A673 (cell line): Measurements from ENCODE around the gene PAX3. TPM values are rescaled to one million over a fixed set of nuclear protein-coding genes. Genes with fewer than 3 reads are reported as not detected.
A peak's percentile ranks its signal among the peaks of the same experiment; 100 is the strongest.

Experiments used
- BruUV-seq: library from RNA; stranded (reverse); fragments of 400-500 nt; replicated peaks from 2 replicates; lab custom pipeline; 2021; lab: Mats Ljungman, UMichigan
- CTCF ChIA-PET: fragments of 300-600 bp; sonication (Branson Sonifier 250); formaldehyde crosslinking; loops from one replicate; lab custom pipeline; 2022; ENCODE audit warnings: antibody characterized with exemption; lab: Charles Lee
- POLR2A ChIA-PET: fragments of 300-600 bp; sonication (Branson Sonifier 250); formaldehyde crosslinking; loops from one replicate; lab custom pipeline; 2022; ENCODE audit warnings: antibody characterized with exemption; ENCODE audit not compliant: low non-redundant PET; lab: Charles Lee
- DNase-seq: peaks from one replicate; pipeline ENCODE4 v3.0.0-alpha.2; 2015; ENCODE audit warnings: low spot score
- H3K27ac ChIP-seq: fragments of 200-600 bp; sonication (generic); 2 replicates; pipeline ENCODE4 v1.5.1; 2016; ENCODE audit warnings: mixed run types, low read depth, mild to moderate bottlenecking, mixed read lengths, antibody characterized with exemption, low read length; ENCODE audit not compliant: poor library complexity, severe bottlenecking
- H3K27me3 ChIP-seq: fragments of 200-600 bp; sonication (generic); replicated peaks from 2 replicates; pipeline ENCODE4 v1.6.1; 2017; ENCODE audit warnings: mixed run types, low read depth, mild to moderate bottlenecking, mixed read lengths, antibody characterized with exemption, low read length; ENCODE audit not compliant: insufficient read depth, poor library complexity
- H3K36me3 ChIP-seq: fragments of 200-600 bp; sonication (generic); 2 replicates; pipeline ENCODE4 v1.6.1; 2016; ENCODE audit warnings: mixed run types, mild to moderate bottlenecking, mixed read lengths, antibody characterized with exemption, low read length; ENCODE audit not compliant: insufficient read depth, poor library complexity, severe bottlenecking
- H3K4me1 ChIP-seq: fragments of 200-600 bp; sonication (generic); 2 replicates; pipeline ENCODE4 v1.6.1; 2017; ENCODE audit warnings: mixed run types, mild to moderate bottlenecking, mixed read lengths, antibody characterized with exemption, low read length; ENCODE audit not compliant: insufficient read depth, poor library complexity, severe bottlenecking
- H3K4me3 ChIP-seq: fragments of 200-600 bp; sonication (generic); 2 replicates; pipeline ENCODE4 v1.5.1; 2016; ENCODE audit warnings: low read depth, mixed run types, mild to moderate bottlenecking, mixed read lengths, low read length; ENCODE audit not compliant: poor library complexity, severe bottlenecking
- H3K9me3 ChIP-seq: fragments of 200-600 bp; sonication (generic); 2 replicates; pipeline ENCODE4 v1.6.1; 2016; ENCODE audit warnings: mixed run types, low read depth, mild to moderate bottlenecking, mixed read lengths, antibody characterized with exemption, low read length; ENCODE audit not compliant: poor library complexity, severe bottlenecking
- CTCF ChIP-seq: fragments of 300-800, 200-600 bp; sonication (generic); conservative IDR thresholded peaks from 2 replicates; pipeline ENCODE4 v1.5.1; 2017; ENCODE audit warnings: low read depth, mild to moderate bottlenecking, antibody characterized with exemption, low read length, moderate library complexity, mixed read lengths
- EZH2 ChIP-seq: fragments of 200-600 bp; sonication (generic); IDR thresholded peaks from 2 replicates; pipeline ENCODE4 v1.6.1; 2017; ENCODE audit warnings: borderline replicate concordance, low read depth, mild to moderate bottlenecking, mixed read lengths, antibody characterized with exemption, low read length; ENCODE audit not compliant: poor library complexity, severe bottlenecking
- intact Hi-C: fragments of 100-400 bp; cut with micrococcal nuclease; formaldehyde crosslinking; loops from one replicate; pipeline ENCODE4 v1.10.0; 2022; ENCODE audit not compliant: unreplicated experiment
- total RNA-seq: library from RNA; stranded (reverse); gene quantifications from 2 replicates; pipeline ENCODE4 v1.2.3, GENCODE V29; 2021

The PAX3 gene
- total RNA-seq, 1 experiment from 2014 or later: 39.3 TPM

- peak; percentile 87 for DNase-seq
- Histone ChIP-seq H3K9me3 (no peaks in the 10 kb centered on the region), H3K4me1 (peaks cover 38% of the 10 kb centered on the region), H3K36me3 (peaks cover 34% of the 10 kb centered on the region), H3K27me3 (no peaks in the 10 kb centered on the region), H3K4me3 (peak overlapping the region; percentile 48), H3K27ac (peak overlapping the region; percentile 78)
- BruUV-seq: no TSS peak
- TF ChIP-seq CTCF (0 out of 2 replicates have a peak, but pooled peaks have one; percentile 22), EZH2 (no peak)
- intact Hi-C loops: loop anchor here (5.0 kb wide), 1 partner anchor 84 kb away; no protein-coding TSS in a partner anchor
- ChIA-PET CTCF (no interaction called here), POLR2A (interaction anchor here (0.5 to 0.6 kb wide), 3 partner anchors 9 to 270 kb away, joined by 4 read pairs; no protein-coding TSS in a partner anchor)
These were observed 7.9 kb downstream of the PAX3 start for GRCh38 chr2:222290736-222291484.

- ChIA-PET POLR2A (interaction anchor here (0.6 kb wide), 1 partner anchor 10 kb away, joined by 4 read pairs; no protein-coding TSS in a partner anchor), CTCF (no interaction called here)
- intact Hi-C loops: loop anchor here (5.0 kb wide), 1 partner anchor 83 kb away; no protein-coding TSS in a partner anchor
- Histone ChIP-seq H3K4me1 (peaks cover 38% of the 10 kb centered on the region), H3K27me3 (no peaks in the 10 kb centered on the region), H3K9me3 (no peaks in the 10 kb centered on the region), H3K27ac (peak overlapping the region; percentile 78), H3K36me3 (peaks cover 34% of the 10 kb centered on the region), H3K4me3 (peak overlapping the region; percentile 48)
- DNase-seq: no peak
- TF ChIP-seq EZH2: no peak
- TF ChIP-seq CTCF: no peak
- no TSS peak for BruUV-seq
These were observed 8.4 kb downstream of the PAX3 start for GRCh38 chr2:222290401-222290735.

- no peak for DNase-seq
- Histone ChIP-seq H3K4me1 (peaks cover 38% of the 10 kb centered on the region), H3K36me3 (peaks cover 34% of the 10 kb centered on the region), H3K4me3 (no peak overlapping the region), H3K27ac (peak overlapping the region; percentile 78), H3K27me3 (no peaks in the 10 kb centered on the region), H3K9me3 (no peaks in the 10 kb centered on the region)
- BruUV-seq: no TSS peak
- ChIA-PET CTCF (no interaction called here), POLR2A (interaction anchor here (0.7 kb wide), 1 partner anchor 13 kb away, joined by 3 read pairs; no protein-coding TSS in a partner anchor)
- intact Hi-C loops: loop anchor here (5.0 kb wide), 1 partner anchor 82 kb away; no protein-coding TSS in a partner anchor
- no peak for TF ChIP-seq CTCF
- no peak for TF ChIP-seq EZH2
These were observed 9.3 kb downstream of the PAX3 start for GRCh38 chr2:222289278-222290160.
